Measurements from ENCODE around the gene PARD3.
"Not testable (repeated sequence)": the region's sequence is repeated elsewhere in the genome, so short reads cannot be mapped to it uniquely, and the experiment has no call there.

Gene PARD3

DNA sequence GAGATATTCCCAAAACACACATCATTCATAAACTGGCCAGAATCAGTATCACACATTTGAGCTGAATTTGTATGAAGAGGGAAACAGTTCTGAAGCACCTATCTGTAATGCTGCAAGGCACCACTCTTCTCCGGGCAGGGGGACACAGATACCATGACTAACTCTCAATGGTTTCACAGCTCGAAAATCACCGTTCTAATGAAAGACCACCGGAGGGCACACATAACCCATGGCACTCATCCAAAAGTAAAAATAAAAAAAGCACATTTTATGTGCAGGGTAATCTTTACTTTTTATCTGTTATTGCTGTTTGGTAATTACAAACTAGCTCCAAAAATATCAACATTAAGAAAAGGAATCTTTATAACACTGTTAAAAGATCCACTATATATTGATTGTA, 137.5 kb downstream of the PARD3 start:
- DNase-seq: no peak

DNA sequence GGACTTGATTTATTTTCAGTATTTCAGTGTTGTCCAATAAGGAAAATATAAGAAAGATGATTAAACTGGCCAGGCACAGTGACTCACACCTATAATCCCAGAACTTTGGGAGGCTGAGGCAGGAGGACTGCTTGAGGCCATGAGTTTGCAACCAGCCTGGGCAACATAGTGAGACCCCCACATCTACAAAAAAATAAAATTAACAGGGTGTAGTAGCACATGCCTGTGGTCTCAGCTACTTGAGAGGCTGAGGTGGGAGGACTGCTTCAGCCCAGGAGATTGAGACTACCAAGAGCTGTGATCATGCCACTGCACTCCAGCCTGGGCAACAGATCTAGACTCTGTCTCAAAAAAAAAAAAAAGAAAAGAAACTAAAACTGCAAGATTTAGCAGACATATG, 138.0 kb downstream of the PARD3 start:
- DNase-seq: no peak

DNA sequence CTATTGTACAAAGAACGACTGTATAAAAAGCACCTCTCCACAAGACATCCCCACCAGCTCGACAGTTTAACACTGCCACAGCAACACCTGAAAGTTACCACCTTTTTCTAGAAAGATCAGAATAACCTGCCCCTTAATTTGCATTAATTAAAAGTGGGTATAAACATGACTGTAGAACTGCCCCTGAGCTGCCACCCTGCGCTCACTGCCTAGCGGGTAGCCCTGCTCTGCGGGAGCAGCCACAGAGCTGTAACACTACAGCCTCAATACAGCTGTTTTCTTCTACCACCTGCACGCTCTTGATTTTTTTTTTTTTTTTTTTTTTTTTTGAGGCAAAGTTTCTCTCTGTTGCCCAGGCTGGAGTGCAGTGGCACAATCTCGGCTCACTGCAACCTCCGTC, 140.9 kb downstream of the PARD3 start:
- DNase-seq: no peak

DNA sequence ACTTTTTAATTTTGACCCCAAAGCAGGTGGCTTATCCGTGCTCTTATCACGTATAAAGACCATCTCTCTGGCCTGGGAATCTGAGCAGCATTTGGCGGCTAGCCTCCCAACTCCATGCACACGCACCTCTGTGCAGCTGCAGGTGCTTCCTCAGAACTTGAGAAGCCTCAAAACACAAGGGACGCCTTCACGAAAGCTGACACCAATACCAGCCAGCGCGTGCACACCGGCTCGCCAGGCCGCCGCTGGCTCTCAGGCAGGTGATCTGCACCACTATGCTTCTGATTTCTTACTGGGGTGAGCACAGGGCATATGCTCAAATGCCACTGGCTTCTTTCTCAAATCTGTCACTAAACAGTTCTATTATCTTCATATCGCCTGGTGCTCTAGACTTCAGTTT, 145.0 kb downstream of the PARD3 start:
- no peak for DNase-seq

GRCh38 chr10:34669079-34669478, 146.0 kb downstream of the PARD3 start:
- DNase-seq: no peak

GRCh38 chr10:34667177-34667576, 147.9 kb downstream of the PARD3 start:
- no peak for DNase-seq

- no peak for DNase-seq
Observed at GRCh38 chr10:34666008-34666704, 148.9 kb downstream of the PARD3 start.

GRCh38 chr10:34664706-34665105, 150.4 kb downstream of the PARD3 start:
- DNase-seq: no peak

DNA sequence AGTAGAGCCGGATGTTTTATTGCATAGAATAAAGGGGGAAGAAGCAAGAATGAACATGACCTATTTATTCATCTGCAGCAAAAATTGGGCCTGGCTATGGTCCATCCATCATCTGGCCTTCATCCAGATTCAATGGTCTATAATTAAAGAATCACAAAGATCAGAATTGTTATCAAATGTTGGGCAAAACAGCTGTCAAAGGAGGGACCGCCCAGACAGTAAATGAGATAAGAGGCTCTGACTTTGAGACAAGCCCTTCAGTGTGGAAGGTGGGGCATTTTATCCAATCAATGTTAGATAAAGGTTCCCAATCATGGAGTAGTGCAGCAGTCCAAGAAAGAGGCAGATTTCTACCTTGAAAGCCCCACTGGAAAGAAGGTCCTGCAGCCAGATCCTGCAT, 153.5 kb downstream of the PARD3 start:
- no peak for DNase-seq

DNA sequence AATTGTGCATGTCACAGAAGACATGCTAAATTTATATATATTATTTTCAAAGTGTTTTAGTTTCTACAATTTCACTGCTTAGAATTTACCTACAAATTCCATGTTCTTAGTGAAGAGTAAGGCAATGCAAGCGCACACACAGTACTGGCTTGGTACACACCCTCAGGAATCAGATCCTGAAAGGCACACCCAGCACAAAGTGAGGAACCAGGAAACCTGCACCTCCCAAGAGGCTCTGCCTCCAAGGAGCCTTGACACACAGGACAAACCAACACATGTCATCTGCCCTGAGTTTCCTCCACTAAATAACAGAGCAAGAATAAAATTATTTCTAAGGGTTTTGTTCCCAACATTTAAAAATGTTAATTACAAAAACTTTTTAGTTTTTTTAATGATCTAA, 156.2 kb downstream of the PARD3 start:
- no peak for DNase-seq

- DNase-seq: no peak
Observed at GRCh38 chr10:34656661-34657060, 158.4 kb downstream of the PARD3 start.

DNA sequence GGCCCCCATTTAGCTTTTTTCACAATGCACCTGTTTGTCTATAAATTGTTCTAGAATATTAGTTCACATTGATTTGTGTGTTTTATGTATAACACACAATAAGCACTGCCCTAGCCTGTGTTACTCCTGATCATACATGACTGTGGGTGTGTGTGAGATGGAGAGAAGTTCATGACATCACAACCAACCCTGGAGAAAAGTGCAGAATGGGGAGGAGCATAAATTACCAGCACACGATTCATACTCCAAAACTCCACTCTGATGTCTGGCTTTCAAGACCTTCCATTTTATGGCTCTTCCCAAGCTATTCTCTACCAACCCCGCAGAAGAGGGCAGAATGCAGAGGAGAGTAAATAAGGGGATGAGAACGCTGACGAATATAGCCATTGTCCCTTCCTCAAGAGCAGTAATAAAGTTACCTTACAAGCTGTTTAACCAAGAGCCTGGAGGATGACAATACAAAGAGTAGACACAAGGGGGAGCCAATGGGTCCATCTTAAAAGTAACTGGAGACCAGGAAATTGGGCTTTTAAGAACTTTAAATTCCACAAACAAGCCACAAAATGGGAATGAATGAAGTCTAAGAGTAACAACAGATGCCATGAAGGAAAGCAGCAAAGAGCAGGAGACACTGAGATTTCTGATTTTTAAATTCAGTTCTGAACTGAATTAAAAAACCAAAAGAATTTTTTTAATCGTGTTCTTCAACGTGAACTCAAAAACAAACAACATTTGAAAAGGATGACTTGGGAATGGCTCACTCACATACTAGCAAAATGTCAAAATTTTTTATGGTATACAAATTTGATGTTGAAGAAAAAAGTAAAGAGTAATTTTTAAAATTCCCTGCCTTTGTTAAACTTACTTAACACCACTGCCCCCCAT, 159.6 kb downstream of the PARD3 start:
- DNase-seq: peak; percentile 4

- no peak for DNase-seq
Observed at GRCh38 chr10:34654211-34654610, 160.9 kb downstream of the PARD3 start.

DNA sequence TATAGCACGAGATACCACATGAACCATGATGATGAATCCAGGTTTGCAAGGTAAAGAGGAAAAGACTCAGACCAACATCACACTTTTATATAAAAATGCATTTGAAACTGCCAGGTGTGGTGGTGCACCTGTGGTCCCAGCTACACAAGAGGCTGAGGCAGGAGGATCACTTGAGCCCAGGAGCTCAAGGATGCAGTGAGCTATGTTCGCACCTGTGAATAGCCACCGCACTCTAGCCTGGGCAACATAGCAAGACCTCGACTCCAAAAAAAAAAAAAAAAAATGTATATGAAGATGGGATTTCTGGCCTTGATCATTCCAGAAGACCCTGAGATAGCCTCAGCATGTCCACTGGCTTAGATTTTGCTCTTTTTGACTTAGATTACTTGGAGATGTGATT, 161.6 kb downstream of the PARD3 start:
- no peak for DNase-seq

GRCh38 chr10:34651416-34652195, 163.5 kb downstream of the PARD3 start:
- no peak for DNase-seq

- no peak for DNase-seq
Observed at GRCh38 chr10:34650156-34650555, 164.9 kb downstream of the PARD3 start.

GRCh38 chr10:34649385-34649784, 165.7 kb downstream of the PARD3 start:
- no peak for DNase-seq

GRCh38 chr10:34648919-34649318, 166.2 kb downstream of the PARD3 start:
- DNase-seq: no peak

GRCh38 chr10:34647875-34648865, 166.9 kb downstream of the PARD3 start:
- DNase-seq: no peak

DNA sequence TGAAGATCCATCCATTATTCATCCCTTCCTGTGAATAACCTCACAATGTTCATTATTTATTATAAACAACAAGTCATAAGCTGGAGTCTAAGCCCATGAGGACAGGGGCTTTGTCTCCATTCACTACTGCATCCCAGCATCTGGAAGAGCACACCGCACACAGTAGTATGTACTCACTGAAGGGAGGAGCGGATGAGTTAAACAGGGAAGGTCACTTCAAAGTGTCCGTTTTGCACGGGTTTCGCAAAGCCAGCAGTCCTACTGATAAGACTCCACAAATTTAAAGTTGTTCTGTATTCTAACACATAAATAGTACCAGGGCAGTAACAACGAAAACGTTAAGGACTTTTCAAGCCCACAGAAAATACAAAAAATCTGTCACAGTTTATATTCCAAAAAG, 167.9 kb downstream of the PARD3 start:
- no peak for DNase-seq

- no peak for DNase-seq
Observed at GRCh38 chr10:34646331-34646730, 168.8 kb downstream of the PARD3 start.

GRCh38 chr10:34644815-34645214, 170.3 kb downstream of the PARD3 start:
- not testable (repeated sequence) for DNase-seq
